OCI-M1 (cell line): Measurements from ENCODE around the gene CAMK2G.

Source experiments
- DNase-seq: peaks from one replicate; lab custom pipeline; 2025; lab: John Stamatoyannopoulos, UW

Gene CAMK2G

GRCh38 chr10:73879296-73880173 is 5.2 kb upstream of the CAMK2G start:
- peak; percentile 97 for DNase-seq

- DNase-seq = no peak
Observed at GRCh38 chr10:73878365-73878764, 4.0 kb upstream of the CAMK2G start.

GRCh38 chr10:73877533-73878160 is 3.3 kb upstream of the CAMK2G start:
- no peak for DNase-seq

- no peak for DNase-seq
Observed at GRCh38 chr10:73876971-73877370, 2.6 kb upstream of the CAMK2G start.

GRCh38 chr10:73876566-73876965 is 2.2 kb upstream of the CAMK2G start:
- DNase-seq = no peak

- DNase-seq = no peak
Observed at GRCh38 chr10:73876157-73876556, 1.8 kb upstream of the CAMK2G start.

GRCh38 chr10:73875139-73875475 is 752 bp upstream of the CAMK2G start:
- DNase-seq = no peak

- DNase-seq = peak; percentile 17
Observed at GRCh38 chr10:73873838-73874215, 528 bp downstream of the CAMK2G start.

GRCh38 chr10:73873142-73873837 is 1.1 kb downstream of the CAMK2G start:
- DNase-seq = no peak

- no peak for DNase-seq
Observed at GRCh38 chr10:73872190-73872710, 2.1 kb downstream of the CAMK2G start.

- no peak for DNase-seq
Observed at GRCh38 chr10:73871295-73872189, 2.8 kb downstream of the CAMK2G start.

GRCh38 chr10:73868655-73869195 is 5.6 kb downstream of the CAMK2G start:
- no peak for DNase-seq

- no peak for DNase-seq
Observed at GRCh38 chr10:73867871-73868631, 6.3 kb downstream of the CAMK2G start.

- DNase-seq = no peak
Observed at GRCh38 chr10:73867126-73867807, 7.1 kb downstream of the CAMK2G start.

GRCh38 chr10:73866621-73867020 is 7.7 kb downstream of the CAMK2G start:
- DNase-seq = no peak

GRCh38 chr10:73865459-73866442 is 8.6 kb downstream of the CAMK2G start:
- peak; percentile 68 for DNase-seq

GRCh38 chr10:73865107-73865458 is 9.3 kb downstream of the CAMK2G start:
- no peak for DNase-seq

- no peak for DNase-seq
Observed at GRCh38 chr10:73864229-73864628, 10.1 kb downstream of the CAMK2G start.
